CD14-positive monocyte (primary cell): ENCODE measurements around the gene CRTC1. TPM values are rescaled to one million over a fixed set of nuclear protein-coding genes. Genes with fewer than 3 reads are reported as not detected.

Experiments used
- DNase-seq, 3 donors: peaks; one replicate each; pipeline ENCODE4 v3.0.0-alpha.2; 2011 to 2022
- H2AFZ ChIP-seq: 2 replicates; pipeline ENCODE4 v1.6.0; 2012; ENCODE audit warnings: mild to moderate bottlenecking, low read depth, low read length, inconsistent platforms; ENCODE audit not compliant: insufficient read depth, poor library complexity, severe bottlenecking
- H3K27ac ChIP-seq, 2 donors: 1 replicate in 1 of 2; 2 replicates in 1 of 2; pipeline ENCODE4 v1.5.1; 2012 to 2013; ENCODE audit warnings: low read length in 2 of 2, control low read depth in 1 of 2, inconsistent platforms in 1 of 2, low read depth in 1 of 2, mild to moderate bottlenecking in 1 of 2
- H3K27me3 ChIP-seq, 2 donors: one replicate each; pipeline versions ENCODE4 v1.6.0 to v1.6.1; 2011 to 2013; ENCODE audit warnings: low read length in 2 of 2; ENCODE audit not compliant: control insufficient read depth in 2 of 2, insufficient read depth in 2 of 2
- H3K36me3 ChIP-seq, 2 donors: replicated peaks in 1 of 2; 1 replicate in 1 of 2; 2 replicates in 1 of 2; pipeline versions ENCODE4 v1.5.1 to v1.6.1; 2012 to 2013; ENCODE audit warnings: low read length in 2 of 2, control low read depth in 1 of 2, inconsistent platforms in 1 of 2, mild to moderate bottlenecking in 1 of 2; ENCODE audit not compliant: insufficient read depth in 2 of 2, control insufficient read depth in 1 of 2
- H3K4me1 ChIP-seq, 2 donors: 1 replicate in 1 of 2; 2 replicates in 1 of 2; pipeline versions ENCODE4 v1.5.1 to v1.6.1; 2012 to 2013; ENCODE audit warnings: low read length in 2 of 2, control low read depth in 1 of 2, inconsistent platforms in 1 of 2, mild to moderate bottlenecking in 1 of 2, moderate library complexity in 1 of 2; ENCODE audit not compliant: insufficient read depth in 2 of 2, control insufficient read depth in 1 of 2
- H3K4me2 ChIP-seq: replicated peaks from 2 replicates; pipeline ENCODE3; 2012; ENCODE audit warnings: low read length, moderate library complexity, mild to moderate bottlenecking; ENCODE audit not compliant: poor library complexity, severe bottlenecking; ENCODE audit errors: extremely low read depth
- H3K4me3 ChIP-seq, 3 experiments: fragments of 200-600 bp in 1 of 3; sonication (generic) in 1 of 3; replicated peaks in 1 of 3; 1 replicate in 2 of 3; 2 replicates in 1 of 3; pipeline ENCODE4 v1.5.1; 2011 to 2013; ENCODE audit warnings: low read length in 3 of 3, mild to moderate bottlenecking in 3 of 3, control low read depth in 2 of 3, low read depth in 2 of 3, inconsistent platforms in 1 of 3, moderate library complexity in 1 of 3
- H3K79me2 ChIP-seq: 2 replicates; pipeline ENCODE4 v1.6.0; 2012; ENCODE audit warnings: mild to moderate bottlenecking, control low read depth, inconsistent platforms, low read length, moderate library complexity; ENCODE audit not compliant: insufficient read depth
- H3K9ac ChIP-seq: 2 replicates; pipeline ENCODE4 v1.6.0; 2017; ENCODE audit warnings: low read length, mild to moderate bottlenecking; ENCODE audit not compliant: insufficient read depth, poor library complexity, severe bottlenecking
- H3K9me3 ChIP-seq, 2 donors: replicated peaks in 1 of 2; 1 replicate in 1 of 2; 2 replicates in 1 of 2; pipeline versions ENCODE4 v1.5.1 to v1.6.1; 2012 to 2013; ENCODE audit warnings: low read length in 2 of 2, control low read depth in 1 of 2; ENCODE audit not compliant: control insufficient read depth in 1 of 2, insufficient read depth in 1 of 2
- H4K20me1 ChIP-seq: 2 replicates; pipeline ENCODE4 v1.6.0; 2012; ENCODE audit warnings: mild to moderate bottlenecking, low read length, control low read depth, moderate library complexity; ENCODE audit not compliant: insufficient read depth
- H3K27ac Mint-ChIP-seq, 7 donors: one replicate each; pipeline ENCODE4 v1.8.0; 2020; ENCODE audit warnings: mild to moderate bottlenecking in 7 of 7, mixed read lengths in 7 of 7, moderate library complexity in 6 of 7, inconsistent platforms in 2 of 7
- H3K27me3 Mint-ChIP-seq, 3 donors: one replicate each; pipeline ENCODE4 v1.8.0; 2021 to 2022; ENCODE audit warnings: low read depth in 3 of 3, mild to moderate bottlenecking in 3 of 3, mixed read lengths in 3 of 3, moderate library complexity in 3 of 3, inconsistent platforms in 1 of 3
- H3K36me3 Mint-ChIP-seq, 2 donors: one replicate each; pipeline ENCODE4 v1.8.0; 2020; ENCODE audit warnings: mixed read lengths in 2 of 2, inconsistent platforms in 1 of 2, mild to moderate bottlenecking in 1 of 2
- H3K4me1 Mint-ChIP-seq: one replicate; pipeline ENCODE4 v1.8.0; 2020; ENCODE audit warnings: mild to moderate bottlenecking, mixed read lengths
- H3K4me3 Mint-ChIP-seq, 2 donors: one replicate each; pipeline ENCODE4 v1.8.0; 2020; ENCODE audit warnings: mild to moderate bottlenecking in 2 of 2, mixed read lengths in 2 of 2, moderate library complexity in 1 of 2
- H3K9me3 Mint-ChIP-seq, 7 donors: one replicate each; pipeline ENCODE4 v1.8.0; 2020 to 2022; ENCODE audit warnings: mixed read lengths in 7 of 7, mild to moderate bottlenecking in 6 of 7, moderate library complexity in 6 of 7, inconsistent platforms in 2 of 7
- WGBS: methylation state at CpG from one replicate; pipeline ENCODE4 v1.1.5; 2013; ENCODE audit warnings: missing lambda C conversion rate; ENCODE audit not compliant: insufficient coverage; 5-methylcytosine and 5-hydroxymethylcytosine counted together
- intact Hi-C, 2 donors: fragments of 100-400 bp; cut with micrococcal nuclease; formaldehyde crosslinking; loops; one replicate each; pipeline versions ENCODE4 v1.15.0 to v1.15.1; 2023
- polyA plus RNA-seq, 3 donors: library from polyadenylated mRNA; depleted of rRNA in 1 of 3; unstranded in 2 of 3; stranded (reverse) in 1 of 3; fragments of 300-500 nt in 2 of 3; fragments of >200 nt in 1 of 3; fragmentation: Illumina TruSeq in 2 of 3; gene quantifications; 1 replicate in 2 of 3; 2 replicates in 1 of 3; pipeline ENCODE4 v1.2.3, GENCODE V29; 2012 to 2021
- TF ChIP-seq, protein P1 (sequence below): fragments of 200-600 bp; IDR thresholded peaks from one replicate; pipeline ENCODE4 v1.8.0; 2022; ENCODE audit warnings: antibody characterized with exemption, mild to moderate bottlenecking

Gene CRTC1
- polyA plus RNA-seq, 3 donors: 0.28 to 9.2 (median 0.55) TPM

DNA sequence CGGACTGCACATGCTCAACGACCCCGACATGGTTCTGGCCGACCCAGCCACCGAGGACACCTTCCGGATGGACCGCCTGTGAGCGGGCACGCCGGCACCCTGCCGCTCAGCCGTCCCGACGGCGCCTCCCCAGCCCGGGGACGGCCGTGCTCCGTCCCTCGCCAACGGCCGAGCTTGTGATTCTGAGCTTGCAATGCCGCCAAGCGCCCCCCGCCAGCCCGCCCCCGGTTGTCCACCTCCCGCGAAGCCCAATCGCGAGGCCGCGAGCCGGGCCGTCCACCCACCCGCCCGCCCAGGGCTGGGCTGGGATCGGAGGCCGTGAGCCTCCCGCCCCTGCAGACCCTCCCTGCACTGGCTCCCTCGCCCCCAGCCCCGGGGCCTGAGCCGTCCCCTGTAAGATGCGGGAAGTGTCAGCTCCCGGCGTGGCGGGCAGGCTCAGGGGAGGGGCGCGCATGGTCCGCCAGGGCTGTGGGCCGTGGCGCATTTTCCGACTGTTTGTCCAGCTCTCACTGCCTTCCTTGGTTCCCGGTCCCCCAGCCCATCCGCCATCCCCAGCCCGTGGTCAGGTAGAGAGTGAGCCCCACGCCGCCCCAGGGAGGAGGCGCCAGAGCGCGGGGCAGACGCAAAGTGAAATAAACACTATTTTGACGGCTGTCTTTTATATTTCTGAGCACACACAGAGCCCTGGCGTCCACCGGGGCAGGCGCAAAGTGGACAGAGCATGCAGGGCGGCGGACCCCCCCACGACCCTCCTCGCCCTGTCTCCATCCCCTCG lies 94.0 kb downstream of the CRTC1 start:
- H3K4me3 Mint-ChIP-seq: no peak overlapping the region
- Histone ChIP-seq H3K79me2 (no peaks in the 10 kb centered on the region), H3K27ac (no peak overlapping the region), H3K36me3 (no peaks in the 10 kb centered on the region), H3K27me3 (no peaks in the 10 kb centered on the region), H3K9ac (no peak overlapping the region), H3K4me1 (peaks cover 8 to 10% of the 10 kb centered on the region in 2 donors), H3K4me3 (no peak overlapping the region), H4K20me1 (peaks cover 5% of the 10 kb centered on the region), H3K4me2 (no peak overlapping the region), H3K9me3 (no peaks in the 10 kb centered on the region), H2AFZ (no peak overlapping the region)
- H3K9me3 Mint-ChIP-seq: peaks cover 0 to 3% (median 0%) of the 10 kb centered on the region in 7 donors
- H3K27ac Mint-ChIP-seq: no peak overlapping the region
- intact Hi-C loops: no loop called here
- DNase-seq: no peak
- 65% methylated on average over 61 of the region's 71 CpGs for WGBS
- H3K4me1 Mint-ChIP-seq: peaks cover 4% of the 10 kb centered on the region
- peaks cover 10 to 18% (median 15%) of the 10 kb centered on the region in 3 donors for H3K27me3 Mint-ChIP-seq
- TF ChIP-seq, protein P1, sequence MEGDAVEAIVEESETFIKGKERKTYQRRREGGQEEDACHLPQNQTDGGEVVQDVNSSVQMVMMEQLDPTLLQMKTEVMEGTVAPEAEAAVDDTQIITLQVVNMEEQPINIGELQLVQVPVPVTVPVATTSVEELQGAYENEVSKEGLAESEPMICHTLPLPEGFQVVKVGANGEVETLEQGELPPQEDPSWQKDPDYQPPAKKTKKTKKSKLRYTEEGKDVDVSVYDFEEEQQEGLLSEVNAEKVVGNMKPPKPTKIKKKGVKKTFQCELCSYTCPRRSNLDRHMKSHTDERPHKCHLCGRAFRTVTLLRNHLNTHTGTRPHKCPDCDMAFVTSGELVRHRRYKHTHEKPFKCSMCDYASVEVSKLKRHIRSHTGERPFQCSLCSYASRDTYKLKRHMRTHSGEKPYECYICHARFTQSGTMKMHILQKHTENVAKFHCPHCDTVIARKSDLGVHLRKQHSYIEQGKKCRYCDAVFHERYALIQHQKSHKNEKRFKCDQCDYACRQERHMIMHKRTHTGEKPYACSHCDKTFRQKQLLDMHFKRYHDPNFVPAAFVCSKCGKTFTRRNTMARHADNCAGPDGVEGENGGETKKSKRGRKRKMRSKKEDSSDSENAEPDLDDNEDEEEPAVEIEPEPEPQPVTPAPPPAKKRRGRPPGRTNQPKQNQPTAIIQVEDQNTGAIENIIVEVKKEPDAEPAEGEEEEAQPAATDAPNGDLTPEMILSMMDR: no peak
- peaks cover 0 to 7% of the 10 kb centered on the region in 2 donors for H3K36me3 Mint-ChIP-seq

- WGBS: 57% methylated on average over 10 of the region's 11 CpGs
- Histone ChIP-seq H3K4me1 (peaks cover 8 to 11% of the 10 kb centered on the region in 2 donors), H2AFZ (no peak overlapping the region), H3K4me3 (no peak overlapping the region), H3K36me3 (no peaks in the 10 kb centered on the region), H3K27me3 (no peaks in the 10 kb centered on the region), H3K27ac (no peak overlapping the region), H3K9ac (no peak overlapping the region), H4K20me1 (peaks cover 5% of the 10 kb centered on the region), H3K9me3 (no peaks in the 10 kb centered on the region), H3K4me2 (no peak overlapping the region), H3K79me2 (no peaks in the 10 kb centered on the region)
- H3K27ac Mint-ChIP-seq: no peak overlapping the region
- peaks cover 6% of the 10 kb centered on the region for H3K4me1 Mint-ChIP-seq
- TF ChIP-seq, protein P1: no peak
- peaks cover 0 to 7% of the 10 kb centered on the region in 2 donors for H3K36me3 Mint-ChIP-seq
- H3K9me3 Mint-ChIP-seq: peaks cover 0 to 3% (median 0%) of the 10 kb centered on the region in 7 donors
- DNase-seq: no peak
- intact Hi-C loops: no loop called here
- peaks cover 12 to 20% (median 15%) of the 10 kb centered on the region in 3 donors for H3K27me3 Mint-ChIP-seq
- no peak overlapping the region for H3K4me3 Mint-ChIP-seq
Observed at GRCh38 chr19:18778076-18778389, 94.6 kb downstream of the CRTC1 start.
